ENCODE results near the gene FASTKD3. TPM values are rescaled to one million over a fixed set of nuclear protein-coding genes. Genes with fewer than 3 reads are reported as not detected.

FASTKD3 gene
- total RNA-seq, 1 donor from 2014 or later, result 17.7 TPM

- H3K4me1 Mint-ChIP-seq, result peaks cover 13% of the 10 kb centered on the region
- no peak for DNase-seq
- intact Hi-C loops (cut with micrococcal nuclease), result loop anchor here (2.0 kb wide), 1 partner anchor 16 kb away; no protein-coding TSS in a partner anchor
- no peak overlapping the region for H3K4me3 Mint-ChIP-seq
- no peaks in the 10 kb centered on the region for H3K9me3 Mint-ChIP-seq
- H3K27me3 Mint-ChIP-seq, result no peaks in the 10 kb centered on the region
- no peak overlapping the region for H3K27ac Mint-ChIP-seq
- peaks cover 78% of the 10 kb centered on the region for H3K36me3 Mint-ChIP-seq (ENCODE audit: low read depth)
Measured at GRCh38 chr5:7894439-7894838, 25.6 kb upstream of the FASTKD3 start.

GRCh38 chr5:7888901-7889300 lies 20.1 kb upstream of the FASTKD3 start:
- no peak for DNase-seq
- no peak overlapping the region for H3K27ac Mint-ChIP-seq
- peaks cover 65% of the 10 kb centered on the region for H3K36me3 Mint-ChIP-seq (ENCODE audit: low read depth)
- no peak overlapping the region for H3K4me3 Mint-ChIP-seq
- peaks cover 7% of the 10 kb centered on the region for H3K4me1 Mint-ChIP-seq
- H3K9me3 Mint-ChIP-seq, result no peaks in the 10 kb centered on the region
- intact Hi-C loops (cut with micrococcal nuclease), result no loop called here
- H3K27me3 Mint-ChIP-seq, result no peaks in the 10 kb centered on the region

DNA sequence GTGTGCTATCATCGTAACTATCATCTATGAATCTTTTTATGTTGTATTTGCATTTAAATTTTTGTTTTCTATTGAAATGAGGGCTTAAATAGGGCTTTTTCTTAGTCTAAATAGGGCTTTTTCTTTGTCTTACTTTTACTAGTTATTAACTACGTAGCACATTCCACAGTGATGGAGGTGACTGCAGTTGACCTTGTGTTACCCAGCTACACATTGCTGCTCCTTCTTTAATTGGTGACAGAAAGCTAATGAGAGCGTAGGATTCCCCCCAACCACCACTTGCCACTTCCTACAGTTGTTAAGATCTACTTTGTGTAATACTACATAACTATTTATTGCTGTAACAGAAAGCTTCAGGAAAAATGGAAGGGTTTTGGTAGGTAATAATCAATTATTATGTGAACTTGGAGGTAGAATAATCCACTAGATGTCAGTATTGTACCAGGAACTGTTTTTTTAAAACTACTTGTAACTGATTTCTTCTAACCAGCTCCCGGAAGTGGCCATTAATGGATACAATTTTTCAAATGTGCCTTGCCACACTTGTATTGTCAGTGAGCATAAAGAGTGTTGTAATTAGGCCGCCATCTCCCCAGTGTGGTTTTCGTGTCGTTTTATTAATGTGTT lies 18.1 kb upstream of the FASTKD3 start:
- peaks cover 4% of the 10 kb centered on the region for H3K4me1 Mint-ChIP-seq
- H3K27me3 Mint-ChIP-seq, result no peaks in the 10 kb centered on the region
- no peak overlapping the region for H3K4me3 Mint-ChIP-seq
- no peak for DNase-seq
- H3K36me3 Mint-ChIP-seq (ENCODE audit: low read depth), result peaks cover 61% of the 10 kb centered on the region
- H3K9me3 Mint-ChIP-seq, result no peaks in the 10 kb centered on the region
- H3K27ac Mint-ChIP-seq, result no peak overlapping the region
- intact Hi-C loops (cut with micrococcal nuclease), result no loop called here

DNA sequence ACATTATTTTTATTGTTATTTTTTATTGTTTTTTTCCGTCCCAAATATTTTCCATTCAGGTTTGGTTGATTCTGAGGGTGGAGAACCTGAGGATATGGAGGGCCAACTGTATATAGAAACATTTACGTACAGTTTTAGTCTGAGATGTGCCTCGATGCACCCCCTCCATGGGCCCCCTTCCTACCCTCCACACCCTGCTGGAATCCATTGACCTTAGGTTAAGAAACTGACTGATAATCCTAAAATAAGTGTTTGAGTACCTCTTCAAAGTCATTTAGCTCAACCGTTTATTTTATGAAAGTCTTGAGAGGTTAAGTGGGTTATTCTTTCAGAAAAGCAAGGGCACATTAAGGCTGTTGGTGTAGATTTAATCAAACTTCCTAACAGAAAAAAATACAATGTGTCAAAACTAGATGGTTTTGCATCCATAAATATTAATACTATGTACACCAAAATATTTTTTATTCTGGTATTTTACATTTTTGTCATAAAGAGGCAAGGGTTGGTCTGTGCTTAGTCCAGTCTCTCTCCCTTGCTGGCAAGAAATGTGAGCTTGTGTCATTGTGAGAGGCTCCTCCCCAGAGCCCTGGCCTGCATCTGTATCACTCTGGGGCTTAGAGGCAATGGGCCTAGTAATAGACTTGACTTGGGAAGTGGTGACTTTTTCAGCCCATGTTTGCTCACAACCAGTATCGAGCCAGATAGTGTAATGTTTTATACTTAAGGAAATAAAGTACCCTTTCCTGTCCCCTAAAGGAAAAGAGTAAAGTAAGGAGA lies 15.8 kb upstream of the FASTKD3 start:
- no peak for DNase-seq
- Mint-ChIP-seq H3K36me3 (ENCODE audit: low read depth) (peaks cover 65% of the 10 kb centered on the region), H3K27ac (no peak overlapping the region), H3K4me3 (no peak overlapping the region), H3K27me3 (no peaks in the 10 kb centered on the region), H3K4me1 (peaks cover 9% of the 10 kb centered on the region), H3K9me3 (no peaks in the 10 kb centered on the region)
- intact Hi-C loops (cut with micrococcal nuclease), result no loop called here

DNA sequence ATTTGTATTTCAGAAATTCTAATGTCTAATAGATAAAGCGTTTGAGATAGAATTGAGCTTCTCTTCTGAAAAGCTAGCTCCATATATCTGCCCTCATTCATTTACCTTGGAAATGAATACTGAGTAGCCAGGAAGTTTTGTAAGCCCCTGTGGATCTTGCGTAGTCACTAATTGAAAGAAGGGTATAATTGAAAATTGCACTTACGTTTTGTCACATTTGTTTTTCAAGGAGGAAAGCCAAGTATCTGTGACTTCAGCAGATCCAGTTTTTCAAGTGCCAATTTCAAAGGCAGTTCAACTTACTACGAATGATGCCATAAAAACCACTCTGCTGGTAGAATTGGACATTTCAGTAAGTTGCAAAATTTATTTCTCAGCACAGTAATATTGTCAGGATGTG lies 14.1 kb upstream of the FASTKD3 start:
- Mint-ChIP-seq H3K4me3 (no peak overlapping the region), H3K27me3 (no peaks in the 10 kb centered on the region), H3K4me1 (peaks cover 22% of the 10 kb centered on the region), H3K36me3 (ENCODE audit: low read depth) (peaks cover 65% of the 10 kb centered on the region), H3K27ac (no peak overlapping the region), H3K9me3 (no peaks in the 10 kb centered on the region)
- no peak for DNase-seq
- intact Hi-C loops (cut with micrococcal nuclease), result no loop called here

- Mint-ChIP-seq H3K27ac (no peak overlapping the region), H3K4me3 (no peak overlapping the region), H3K36me3 (ENCODE audit: low read depth) (peaks cover 67% of the 10 kb centered on the region), H3K4me1 (peaks cover 25% of the 10 kb centered on the region), H3K27me3 (no peaks in the 10 kb centered on the region), H3K9me3 (no peaks in the 10 kb centered on the region)
- intact Hi-C loops (cut with micrococcal nuclease), result no loop called here
- DNase-seq, result no peak
Measured at GRCh38 chr5:7881816-7882215, 13.0 kb upstream of the FASTKD3 start.

GRCh38 chr5:7881091-7881490 lies 12.3 kb upstream of the FASTKD3 start:
- no peaks in the 10 kb centered on the region for H3K9me3 Mint-ChIP-seq
- H3K36me3 Mint-ChIP-seq (ENCODE audit: low read depth), result peaks cover 67% of the 10 kb centered on the region
- no peak for DNase-seq
- peaks cover 32% of the 10 kb centered on the region for H3K4me1 Mint-ChIP-seq
- intact Hi-C loops (cut with micrococcal nuclease), result no loop called here
- H3K27ac Mint-ChIP-seq, result no peak overlapping the region
- no peaks in the 10 kb centered on the region for H3K27me3 Mint-ChIP-seq
- no peak overlapping the region for H3K4me3 Mint-ChIP-seq

DNA sequence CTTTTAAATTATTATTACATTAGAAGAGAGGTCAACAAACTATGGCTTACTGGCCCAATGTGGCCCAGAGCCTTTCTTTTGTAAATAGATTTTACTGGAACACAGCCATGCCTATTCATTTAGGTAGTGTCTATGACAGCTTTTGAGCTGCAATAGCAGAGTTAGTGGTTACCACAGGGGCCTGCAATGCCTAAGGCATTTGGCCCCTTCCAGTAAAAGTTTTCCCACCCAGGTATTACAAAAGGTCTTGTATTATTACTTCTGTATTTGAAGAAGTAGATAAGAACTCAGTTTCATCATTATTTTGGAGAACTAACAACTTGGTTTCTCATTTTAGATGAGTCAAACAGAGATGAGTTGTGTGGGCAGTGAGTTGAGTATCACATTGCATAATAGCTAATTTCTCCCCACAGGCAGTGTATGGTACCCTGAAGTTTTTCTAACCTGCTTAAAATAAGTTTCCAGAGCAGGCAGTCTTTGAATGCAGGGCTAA lies 9.6 kb upstream of the FASTKD3 start:
- intact Hi-C loops (cut with micrococcal nuclease), result loop anchor here (1.0 to 10.0 kb wide), 5 partner anchors 9 to 1504 kb away; partner anchors contain the start of genes FASTKD3, MED10 and MTRR
- peak overlapping the region; percentile 41 for H3K4me3 Mint-ChIP-seq
- H3K36me3 Mint-ChIP-seq (ENCODE audit: low read depth), result peaks cover 73% of the 10 kb centered on the region
- H3K9me3 Mint-ChIP-seq, result no peaks in the 10 kb centered on the region
- H3K27me3 Mint-ChIP-seq, result no peaks in the 10 kb centered on the region
- H3K4me1 Mint-ChIP-seq, result peaks cover 40% of the 10 kb centered on the region
- H3K27ac Mint-ChIP-seq, result peak overlapping the region; percentile 72
- DNase-seq, result no peak

- Mint-ChIP-seq H3K4me1 (peaks cover 46% of the 10 kb centered on the region), H3K4me3 (peak overlapping the region; percentile 41), H3K27me3 (no peaks in the 10 kb centered on the region), H3K27ac (peak overlapping the region; percentile 63), H3K36me3 (ENCODE audit: low read depth) (peaks cover 70% of the 10 kb centered on the region), H3K9me3 (no peaks in the 10 kb centered on the region)
- intact Hi-C loops (cut with micrococcal nuclease), result loop anchor here (1.0 to 10.0 kb wide), 5 partner anchors 9 to 1503 kb away; partner anchors contain the start of genes FASTKD3, MED10 and MTRR
- no peak for DNase-seq
Measured at GRCh38 chr5:7877851-7878250, 9.0 kb upstream of the FASTKD3 start.

GRCh38 chr5:7876867-7877266 lies 8.0 kb upstream of the FASTKD3 start:
- no peaks in the 10 kb centered on the region for H3K27me3 Mint-ChIP-seq
- H3K9me3 Mint-ChIP-seq, result no peaks in the 10 kb centered on the region
- intact Hi-C loops (cut with micrococcal nuclease), result loop anchor here (10.0 kb wide), 1 partner anchor 1502 kb away; the partner anchor contains the start of gene MED10
- peaks cover 54% of the 10 kb centered on the region for H3K4me1 Mint-ChIP-seq
- H3K4me3 Mint-ChIP-seq, result peak overlapping the region; percentile 27
- H3K36me3 Mint-ChIP-seq (ENCODE audit: low read depth), result peaks cover 69% of the 10 kb centered on the region
- H3K27ac Mint-ChIP-seq, result no peak overlapping the region
- no peak for DNase-seq

- Mint-ChIP-seq H3K36me3 (ENCODE audit: low read depth) (peaks cover 66% of the 10 kb centered on the region), H3K4me1 (peaks cover 63% of the 10 kb centered on the region), H3K27ac (no peak overlapping the region), H3K4me3 (no peak overlapping the region), H3K9me3 (no peaks in the 10 kb centered on the region), H3K27me3 (no peaks in the 10 kb centered on the region)
- DNase-seq, result no peak
- intact Hi-C loops (cut with micrococcal nuclease), result loop anchor here (10.0 kb wide), 1 partner anchor 1500 kb away; the partner anchor contains the start of gene MED10
Measured at GRCh38 chr5:7875151-7875550, 6.3 kb upstream of the FASTKD3 start.

DNA sequence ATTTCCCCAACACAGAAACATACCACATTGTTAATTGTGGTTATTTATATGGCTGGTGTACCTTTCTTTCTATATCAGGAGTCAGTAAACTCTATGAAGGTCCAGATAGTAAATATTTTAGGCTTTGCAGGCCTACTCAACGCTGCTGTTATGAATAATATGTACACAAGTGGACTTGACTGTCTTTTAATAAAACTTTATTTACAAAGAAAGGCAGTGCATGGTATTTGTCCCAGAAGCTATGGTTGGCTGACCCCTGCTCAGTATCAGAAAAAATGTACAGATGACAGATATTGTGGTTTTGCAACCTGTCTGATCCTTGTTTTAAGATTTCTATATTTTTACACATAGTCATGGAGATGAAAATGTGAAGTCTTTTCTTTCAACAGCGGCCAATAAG lies 5.8 kb upstream of the FASTKD3 start:
- Mint-ChIP-seq H3K27ac (no peak overlapping the region), H3K4me1 (peaks cover 66% of the 10 kb centered on the region), H3K27me3 (no peaks in the 10 kb centered on the region), H3K9me3 (no peaks in the 10 kb centered on the region), H3K36me3 (ENCODE audit: low read depth) (peaks cover 67% of the 10 kb centered on the region), H3K4me3 (no peak overlapping the region)
- intact Hi-C loops (cut with micrococcal nuclease), result loop anchor here (10.0 kb wide), 1 partner anchor 1500 kb away; the partner anchor contains the start of gene MED10
- no peak for DNase-seq

- Mint-ChIP-seq H3K36me3 (ENCODE audit: low read depth) (peaks cover 62% of the 10 kb centered on the region), H3K27me3 (no peaks in the 10 kb centered on the region), H3K9me3 (no peaks in the 10 kb centered on the region), H3K4me1 (peaks cover 60% of the 10 kb centered on the region), H3K4me3 (peak overlapping the region; percentile 44), H3K27ac (peak overlapping the region; percentile 58)
- intact Hi-C loops (cut with micrococcal nuclease), result loop anchor here (10.0 kb wide), 1 partner anchor 1498 kb away; the partner anchor contains the start of gene MED10
- DNase-seq, result peak; percentile 78
Measured at GRCh38 chr5:7873216-7873615, 4.4 kb upstream of the FASTKD3 start.
